ENCODE data around the gene ZNF662.

ZNF662 gene

GRCh38 chr3:42886294-42886822 lies 19.6 kb upstream of the ZNF662 start:
- no peak for DNase-seq (ENCODE audit: low read depth in 1 of 2, low spot score in 1 of 2)

GRCh38 chr3:42887084-42887483 lies 18.9 kb upstream of the ZNF662 start:
- DNase-seq (ENCODE audit: low read depth in 1 of 2, low spot score in 1 of 2), result no peak

GRCh38 chr3:42891042-42891441 lies 14.9 kb upstream of the ZNF662 start:
- DNase-seq (ENCODE audit: low read depth in 1 of 2, low spot score in 1 of 2), result no peak

GRCh38 chr3:42892169-42892568 lies 13.8 kb upstream of the ZNF662 start:
- no peak for DNase-seq (ENCODE audit: low read depth in 1 of 2, low spot score in 1 of 2)

- no peak for DNase-seq (ENCODE audit: low read depth in 1 of 2, low spot score in 1 of 2)
Measured at GRCh38 chr3:42892807-42893206, 13.1 kb upstream of the ZNF662 start.

GRCh38 chr3:42894698-42895579 lies 11.0 kb upstream of the ZNF662 start:
- no peak for DNase-seq (ENCODE audit: low read depth in 1 of 2, low spot score in 1 of 2)

GRCh38 chr3:42895580-42895868 lies 10.4 kb upstream of the ZNF662 start:
- no peak for DNase-seq (ENCODE audit: low read depth in 1 of 2, low spot score in 1 of 2)

GRCh38 chr3:42898896-42899675 lies 6.9 kb upstream of the ZNF662 start:
- DNase-seq (ENCODE audit: low read depth in 1 of 2, low spot score in 1 of 2), result no peak

- no peak for DNase-seq (ENCODE audit: low read depth in 1 of 2, low spot score in 1 of 2)
Measured at GRCh38 chr3:42900226-42901072, 5.5 kb upstream of the ZNF662 start.

GRCh38 chr3:42901073-42901415 lies 4.9 kb upstream of the ZNF662 start:
- DNase-seq (ENCODE audit: low read depth in 1 of 2, low spot score in 1 of 2), result no peak

GRCh38 chr3:42902257-42902656 lies 3.7 kb upstream of the ZNF662 start:
- no peak for DNase-seq (ENCODE audit: low read depth in 1 of 2, low spot score in 1 of 2)

- no peak for DNase-seq (ENCODE audit: low read depth in 1 of 2, low spot score in 1 of 2)
Measured at GRCh38 chr3:42904076-42904475, 1.9 kb upstream of the ZNF662 start.

- no peak for DNase-seq (ENCODE audit: low read depth in 1 of 2, low spot score in 1 of 2)
Measured at GRCh38 chr3:42905740-42906069, 237 bp upstream of the ZNF662 start.

- DNase-seq (ENCODE audit: low read depth in 1 of 2, low spot score in 1 of 2), result no peak
Measured at GRCh38 chr3:42906848-42907183, 874 bp downstream of the ZNF662 start.

- DNase-seq (ENCODE audit: low read depth in 1 of 2, low spot score in 1 of 2), result no peak
Measured at GRCh38 chr3:42908675-42909074, 2.7 kb downstream of the ZNF662 start.

GRCh38 chr3:42911551-42911950 lies 5.6 kb downstream of the ZNF662 start:
- DNase-seq (ENCODE audit: low read depth in 1 of 2, low spot score in 1 of 2), result no peak

- no peak for DNase-seq (ENCODE audit: low read depth in 1 of 2, low spot score in 1 of 2)
Measured at GRCh38 chr3:42914771-42915515, 9.0 kb downstream of the ZNF662 start.

GRCh38 chr3:42923606-42924005 lies 17.7 kb downstream of the ZNF662 start:
- no peak for DNase-seq (ENCODE audit: low read depth in 1 of 2, low spot score in 1 of 2)

- DNase-seq (ENCODE audit: low read depth in 1 of 2, low spot score in 1 of 2), result no peak
Measured at GRCh38 chr3:42926310-42926709, 20.4 kb downstream of the ZNF662 start.

GRCh38 chr3:42934111-42934510 lies 28.2 kb downstream of the ZNF662 start:
- DNase-seq (ENCODE audit: low read depth in 1 of 2, low spot score in 1 of 2), result no peak

- DNase-seq (ENCODE audit: low read depth in 1 of 2, low spot score in 1 of 2), result no peak
Measured at GRCh38 chr3:42934910-42935309, 29.0 kb downstream of the ZNF662 start.
